Lower leg skin (tissue), 3 donors: ENCODE results near the gene ZBTB42.

ENCODE experiments used
- CTCF ChIP-seq, 3 donors: fragments of 450-650 bp; IDR thresholded peaks; one replicate each; pipeline ENCODE4 v1.5.1; 2016; ENCODE audit warnings: antibody characterized with exemption in 3 of 3, mild to moderate bottlenecking in 3 of 3, moderate library complexity in 2 of 3
- POLR2A ChIP-seq, 2 donors: fragments of 450-650 bp; IDR thresholded peaks; one replicate each; pipeline ENCODE4 v1.6.1; 2016 to 2017; ENCODE audit warnings: antibody characterized with exemption in 2 of 2, mild to moderate bottlenecking in 1 of 2, moderate library complexity in 1 of 2

GRCh38 chr14:104796687-104797081 lies 4.2 kb upstream of the ZBTB42 start:
- TF ChIP-seq CTCF (IDR thresholded peaks at IDR 0.05) (no peak), POLR2A (IDR thresholded peaks at IDR 0.05) (no peak)
